ENCODE results near the gene ATP8B1. TPM values are rescaled to one million over a fixed set of nuclear protein-coding genes. Genes with fewer than 3 reads are reported as not detected.

The ATP8B1 gene
- polyA plus RNA-seq, 2 of the 4 experiments (the other 2 are of a cell fraction): 7.1 to 23.4 TPM

DNA sequence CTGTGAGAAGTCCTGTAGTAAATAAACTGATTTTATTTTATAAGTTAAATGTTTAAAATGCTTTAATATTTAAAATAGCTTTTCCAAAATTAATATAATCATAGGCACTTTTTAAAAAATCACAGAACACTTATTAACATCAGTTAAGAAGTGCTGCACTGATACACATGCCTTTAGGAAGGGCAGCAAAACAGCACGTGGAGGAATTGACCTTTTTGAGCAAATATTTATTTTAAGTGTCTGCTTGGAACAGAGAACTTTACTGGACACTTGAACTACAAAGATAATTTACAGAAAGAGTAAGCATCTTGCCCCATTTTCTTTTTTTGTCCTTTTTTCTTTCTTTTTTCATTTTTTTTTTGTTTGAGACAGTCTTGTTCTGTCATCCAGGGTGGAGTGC, 93.8 kb downstream of the ATP8B1 start:
- POLR2A ChIA-PET: no interaction called here
- 6% methylated on average over 1 of the region's 1 CpG for WGBS (ENCODE audit: missing lambda C conversion rate)
- H3K9me3 ChIP-seq: no peaks in the 10 kb centered on the region
- FAIRE-seq: no peak
- H3K4me3 ChIP-seq: no peak overlapping the region
- H3K4me2 ChIP-seq: 0 out of 3 replicates have a peak overlapping the region, but pooled peaks have one; percentile 25
- CTCF ChIA-PET: no interaction called here
- no peak for TF ChIP-seq GATA3 (IDR thresholded peaks at IDR 0.05; ENCODE audit: borderline replicate concordance)
- TF ChIP-seq SMC3 (IDR thresholded peaks at IDR 0.05): no peak
- TF ChIP-seq TFCP2L1 (CRISPR knock-in tag; IDR thresholded peaks at IDR 0.05): no peak
- TF ChIP-seq EHF (CRISPR knock-in tag; IDR thresholded peaks at IDR 0.05): no peak
- TF ChIP-seq CBX8 (IDR thresholded peaks at IDR 0.05): no peak
- no peak for TF ChIP-seq HDAC2 (IDR thresholded peaks at IDR 0.05)
- TF ChIP-seq NFE2L2 (conservative IDR thresholded peaks at IDR 0.05; ENCODE audit: low read length): no peak
- no peak for TF ChIP-seq PHF8 (IDR thresholded peaks at IDR 0.05; ENCODE audit: borderline replicate concordance, low read depth)
- TF ChIP-seq, protein P1, sequence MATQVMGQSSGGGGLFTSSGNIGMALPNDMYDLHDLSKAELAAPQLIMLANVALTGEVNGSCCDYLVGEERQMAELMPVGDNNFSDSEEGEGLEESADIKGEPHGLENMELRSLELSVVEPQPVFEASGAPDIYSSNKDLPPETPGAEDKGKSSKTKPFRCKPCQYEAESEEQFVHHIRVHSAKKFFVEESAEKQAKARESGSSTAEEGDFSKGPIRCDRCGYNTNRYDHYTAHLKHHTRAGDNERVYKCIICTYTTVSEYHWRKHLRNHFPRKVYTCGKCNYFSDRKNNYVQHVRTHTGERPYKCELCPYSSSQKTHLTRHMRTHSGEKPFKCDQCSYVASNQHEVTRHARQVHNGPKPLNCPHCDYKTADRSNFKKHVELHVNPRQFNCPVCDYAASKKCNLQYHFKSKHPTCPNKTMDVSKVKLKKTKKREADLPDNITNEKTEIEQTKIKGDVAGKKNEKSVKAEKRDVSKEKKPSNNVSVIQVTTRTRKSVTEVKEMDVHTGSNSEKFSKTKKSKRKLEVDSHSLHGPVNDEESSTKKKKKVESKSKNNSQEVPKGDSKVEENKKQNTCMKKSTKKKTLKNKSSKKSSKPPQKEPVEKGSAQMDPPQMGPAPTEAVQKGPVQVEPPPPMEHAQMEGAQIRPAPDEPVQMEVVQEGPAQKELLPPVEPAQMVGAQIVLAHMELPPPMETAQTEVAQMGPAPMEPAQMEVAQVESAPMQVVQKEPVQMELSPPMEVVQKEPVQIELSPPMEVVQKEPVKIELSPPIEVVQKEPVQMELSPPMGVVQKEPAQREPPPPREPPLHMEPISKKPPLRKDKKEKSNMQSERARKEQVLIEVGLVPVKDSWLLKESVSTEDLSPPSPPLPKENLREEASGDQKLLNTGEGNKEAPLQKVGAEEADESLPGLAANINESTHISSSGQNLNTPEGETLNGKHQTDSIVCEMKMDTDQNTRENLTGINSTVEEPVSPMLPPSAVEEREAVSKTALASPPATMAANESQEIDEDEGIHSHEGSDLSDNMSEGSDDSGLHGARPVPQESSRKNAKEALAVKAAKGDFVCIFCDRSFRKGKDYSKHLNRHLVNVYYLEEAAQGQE (IDR thresholded peaks at IDR 0.05): no peak
- TF ChIP-seq HEYL (CRISPR knock-in tag; IDR thresholded peaks at IDR 0.05): no peak
- ATAC-seq: no peak
- peaks cover 42% of the 10 kb centered on the region for H3K4me1 ChIP-seq
- no peak for DNase-seq (ENCODE audit: low read depth in 1 of 2, low spot score in 1 of 2)
- no peak overlapping the region for H3K27ac ChIP-seq

GRCh38 chr18:57708288-57708687, 94.8 kb downstream of the ATP8B1 start:
- DNase-seq (ENCODE audit: low read depth in 1 of 2, low spot score in 1 of 2) (no peak), FAIRE-seq (no peak), ATAC-seq (no peak)
- Histone ChIP-seq H3K4me2 (no peak overlapping the region), H3K27ac (no peak overlapping the region), H3K4me3 (no peak overlapping the region), H3K9me3 (no peaks in the 10 kb centered on the region), H3K4me1 (peaks cover 40% of the 10 kb centered on the region)
- TF ChIP-seq CHD4 (IDR thresholded peaks at IDR 0.05; ENCODE audit: borderline replicate concordance) (no peak), SREBF2 (IDR thresholded peaks at IDR 0.05) (no peak), MAZ (IDR thresholded peaks at IDR 0.05; ENCODE audit: borderline replicate concordance, low read depth, low read length) (no peak), POLR2AphosphoS2 (conservative IDR thresholded peaks at IDR 0.05; ENCODE audit: low read length) (no peak), ZNF302 (CRISPR knock-in tag; IDR thresholded peaks at IDR 0.05) (no peak), HOXB13 (CRISPR knock-in tag; IDR thresholded peaks at IDR 0.05; ENCODE audit: low read depth) (no peak), RCOR1 (IDR thresholded peaks at IDR 0.05; ENCODE audit: low read depth, low read length) (no peak), RARB (CRISPR knock-in tag; IDR thresholded peaks at IDR 0.05) (no peak), EHMT2 (IDR thresholded peaks at IDR 0.05; ENCODE audit: low read depth) (no peak), KDM1A (IDR thresholded peaks at IDR 0.05; ENCODE audit: low read depth) (no peak), EP300 (IDR thresholded peaks at IDR 0.05) (no peak), TFCP2L1 (CRISPR knock-in tag; IDR thresholded peaks at IDR 0.05) (no peak), HEYL (CRISPR knock-in tag; IDR thresholded peaks at IDR 0.05) (no peak), CBX2 (IDR thresholded peaks at IDR 0.05; ENCODE audit: borderline replicate concordance, low read depth) (no peak), JUN (IDR thresholded peaks at IDR 0.05) (no peak)
- TF ChIP-seq, protein P2, sequence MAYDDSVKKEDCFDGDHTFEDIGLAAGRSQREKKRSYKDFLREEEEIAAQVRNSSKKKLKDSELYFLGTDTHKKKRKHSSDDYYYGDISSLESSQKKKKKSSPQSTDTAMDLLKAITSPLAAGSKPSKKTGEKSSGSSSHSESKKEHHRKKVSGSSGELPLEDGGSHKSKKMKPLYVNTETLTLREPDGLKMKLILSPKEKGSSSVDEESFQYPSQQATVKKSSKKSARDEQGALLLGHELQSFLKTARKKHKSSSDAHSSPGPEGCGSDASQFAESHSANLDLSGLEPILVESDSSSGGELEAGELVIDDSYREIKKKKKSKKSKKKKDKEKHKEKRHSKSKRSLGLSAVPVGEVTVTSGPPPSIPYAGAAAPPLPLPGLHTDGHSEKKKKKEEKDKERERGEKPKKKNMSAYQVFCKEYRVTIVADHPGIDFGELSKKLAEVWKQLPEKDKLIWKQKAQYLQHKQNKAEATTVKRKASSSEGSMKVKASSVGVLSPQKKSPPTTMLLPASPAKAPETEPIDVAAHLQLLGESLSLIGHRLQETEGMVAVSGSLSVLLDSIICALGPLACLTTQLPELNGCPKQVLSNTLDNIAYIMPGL (CRISPR knock-in tag; IDR thresholded peaks at IDR 0.05; ENCODE audit: borderline replicate concordance): no peak
- 92% methylated on average over 3 of the region's 3 CpGs for WGBS (ENCODE audit: missing lambda C conversion rate)
- ChIA-PET POLR2A (no interaction called here), CTCF (interaction anchor here (0.9 kb wide), 1 partner anchor 29 kb away, joined by 3 read pairs; no protein-coding TSS in a partner anchor)

Measured in A549 (cell line).